ENCODE data around the gene GYPE. TPM values are rescaled to one million over a fixed set of nuclear protein-coding genes. Genes with fewer than 3 reads are reported as not detected.
"Not testable (repeated sequence)": the region's sequence is repeated elsewhere in the genome, so short reads cannot be mapped to it uniquely, and the experiment has no call there.

The GYPE gene
- total RNA-seq (2014; rRNA removed; shearing (Covaris generic)) (2.5 and 6.6 TPM in 2 replicates), polyA plus RNA-seq (2016; fragmentation: Nextera tagmentation; extraction: Ambion mirVana) (4.0 and 4.7 TPM in 2 replicates)

- H3K9me2 ChIP-seq (ENCODE audit: insufficient read depth); H2AFZ ChIP-seq; H4K20me1 ChIP-seq (ENCODE audit: insufficient read depth); H3K4me2 ChIP-seq (ENCODE audit: unreplicated experiment); DNase-seq; H3K27ac ChIP-seq; H3K9me3 ChIP-seq (ENCODE audit: low read depth); H3F3A ChIP-seq (ENCODE audit: insufficient read depth); H3K4me1 ChIP-seq (ENCODE audit: insufficient read depth); H3K9ac ChIP-seq; H3K4me3 ChIP-seq; in situ Hi-C loops (cut with MboI); H3K36me3 ChIP-seq (ENCODE audit: low read depth); H3K27me3 ChIP-seq (replicated peaks; ENCODE audit: insufficient read depth): not testable (repeated sequence)
- H3K79me2 ChIP-seq (ENCODE audit: insufficient read depth): peaks cover 26% of the 10 kb centered on the region
- WGBS, 2 experiments (ENCODE audit: low coverage in 1 of 2, low lambda C conversion rate in 2 of 2, missing lambda C conversion rate in 2 of 2): 100% methylated on average over 2 of the region's 2 CpGs
These were observed at the start of gene GYPE for GRCh38 chr4:143905440-143905839. GYPE (minus strand) TSS chr4:143905559; CDS start chr4:143905507, 52 bp downstream.

- in situ Hi-C loops (cut with MboI); H3K79me2 ChIP-seq (ENCODE audit: insufficient read depth): not testable (repeated sequence)
These were observed 46.2 kb upstream of the GYPE start for GRCh38 chr4:143951458-143951972.

GRCh38 chr4:143950967-143951366 lies 45.6 kb upstream of the GYPE start:
- H3K9me2 ChIP-seq (ENCODE audit: insufficient read depth); H3K4me2 ChIP-seq (ENCODE audit: unreplicated experiment); H3K27ac ChIP-seq; H3K36me3 ChIP-seq (ENCODE audit: low read depth); H2AFZ ChIP-seq; H3F3A ChIP-seq (ENCODE audit: insufficient read depth); H3K79me2 ChIP-seq (ENCODE audit: insufficient read depth); H3K9me3 ChIP-seq (ENCODE audit: low read depth); in situ Hi-C loops (cut with MboI); H3K9ac ChIP-seq; H3K4me1 ChIP-seq (ENCODE audit: insufficient read depth); H4K20me1 ChIP-seq (ENCODE audit: insufficient read depth); H3K27me3 ChIP-seq (replicated peaks; ENCODE audit: insufficient read depth); H3K4me3 ChIP-seq: not testable (repeated sequence)
- peak; percentile 56 for DNase-seq
- 55 to 59% methylated on average over 4 of the region's 4 CpGs for WGBS, 2 experiments (ENCODE audit: low coverage in 1 of 2, low lambda C conversion rate in 2 of 2, missing lambda C conversion rate in 2 of 2)

More at GRCh38 chr4:143951458-143951972, 46.2 kb upstream of the GYPE start:
- H3K27ac ChIP-seq; H3K4me1 ChIP-seq (ENCODE audit: insufficient read depth); H3K27me3 ChIP-seq (replicated peaks; ENCODE audit: insufficient read depth); H2AFZ ChIP-seq; H3K9me2 ChIP-seq (ENCODE audit: insufficient read depth); H4K20me1 ChIP-seq (ENCODE audit: insufficient read depth); H3K4me3 ChIP-seq; H3K36me3 ChIP-seq (ENCODE audit: low read depth); H3K4me2 ChIP-seq (ENCODE audit: unreplicated experiment); H3K9me3 ChIP-seq (ENCODE audit: low read depth); H3F3A ChIP-seq (ENCODE audit: insufficient read depth); H3K9ac ChIP-seq: not testable (repeated sequence)
- DNase-seq: peak; percentile 3

GRCh38 chr4:143950185-143950584 lies 44.8 kb upstream of the GYPE start:
- H3K27me3 ChIP-seq (replicated peaks; ENCODE audit: insufficient read depth); H3K27ac ChIP-seq; H3K36me3 ChIP-seq (ENCODE audit: low read depth); H3F3A ChIP-seq (ENCODE audit: insufficient read depth); H3K4me2 ChIP-seq (ENCODE audit: unreplicated experiment); in situ Hi-C loops (cut with MboI); H3K4me1 ChIP-seq (ENCODE audit: insufficient read depth); H3K9ac ChIP-seq; H3K4me3 ChIP-seq; H2AFZ ChIP-seq; H3K9me3 ChIP-seq (ENCODE audit: low read depth); H4K20me1 ChIP-seq (ENCODE audit: insufficient read depth); H3K79me2 ChIP-seq (ENCODE audit: insufficient read depth); DNase-seq; H3K9me2 ChIP-seq (ENCODE audit: insufficient read depth): not testable (repeated sequence)
- WGBS, 2 experiments (ENCODE audit: low coverage in 1 of 2, low lambda C conversion rate in 2 of 2, missing lambda C conversion rate in 2 of 2): 6 to 31% methylated on average over 1 of the region's 1 CpG

GRCh38 chr4:143947493-143947892 lies 42.1 kb upstream of the GYPE start:
- H3K79me2 ChIP-seq (ENCODE audit: insufficient read depth); H4K20me1 ChIP-seq (ENCODE audit: insufficient read depth): not testable (repeated sequence)
- 46 to 60% methylated on average over 1 of the region's 1 CpG for WGBS, 2 experiments (ENCODE audit: low coverage in 1 of 2, low lambda C conversion rate in 2 of 2, missing lambda C conversion rate in 2 of 2)

GRCh38 chr4:143940708-143941107 lies 35.3 kb upstream of the GYPE start:
- H2AFZ ChIP-seq; H3K27ac ChIP-seq; H3K4me3 ChIP-seq; H3K9ac ChIP-seq; H3K79me2 ChIP-seq (ENCODE audit: insufficient read depth); DNase-seq; H3K4me1 ChIP-seq (ENCODE audit: insufficient read depth); H4K20me1 ChIP-seq (ENCODE audit: insufficient read depth); H3F3A ChIP-seq (ENCODE audit: insufficient read depth); H3K36me3 ChIP-seq (ENCODE audit: low read depth); H3K9me2 ChIP-seq (ENCODE audit: insufficient read depth); H3K4me2 ChIP-seq (ENCODE audit: unreplicated experiment); in situ Hi-C loops (cut with MboI); H3K27me3 ChIP-seq (replicated peaks; ENCODE audit: insufficient read depth); H3K9me3 ChIP-seq (ENCODE audit: low read depth): not testable (repeated sequence)
- 38 to 53% methylated on average over 2 of the region's 2 CpGs for WGBS, 2 experiments (ENCODE audit: low coverage in 1 of 2, low lambda C conversion rate in 2 of 2, missing lambda C conversion rate in 2 of 2)

More at GRCh38 chr4:143947493-143947892, 42.1 kb upstream of the GYPE start:
- H3K9me3 ChIP-seq (ENCODE audit: low read depth); H3K9ac ChIP-seq; H2AFZ ChIP-seq; H3K4me1 ChIP-seq (ENCODE audit: insufficient read depth); H3K27me3 ChIP-seq (replicated peaks; ENCODE audit: insufficient read depth); in situ Hi-C loops (cut with MboI); H3K4me3 ChIP-seq; H3K27ac ChIP-seq; H3K4me2 ChIP-seq (ENCODE audit: unreplicated experiment); H3F3A ChIP-seq (ENCODE audit: insufficient read depth); H3K9me2 ChIP-seq (ENCODE audit: insufficient read depth); H3K36me3 ChIP-seq (ENCODE audit: low read depth); DNase-seq: not testable (repeated sequence)
